Ovary (tissue), 9 donors: ENCODE measurements around the gene VPS35L. TPM values are rescaled to one million over a fixed set of nuclear protein-coding genes. Genes with fewer than 3 reads are reported as not detected.
"Not testable (repeated sequence)": the region's sequence is repeated elsewhere in the genome, so short reads cannot be mapped to it uniquely, and the experiment has no call there.

Source experiments
- DNase-seq, 5 donors: peaks; one replicate each; pipeline ENCODE4 v3.0.0-alpha.2; 2019 to 2020
- H3K27ac ChIP-seq, 2 donors: fragments of 200-600 bp; one replicate each; pipeline versions ENCODE4 v1.5.1 to v1.8.0; 2019 to 2022
- H3K27me3 ChIP-seq: fragments of 200-600 bp; one replicate; pipeline ENCODE4 v1.8.0; 2022
- H3K36me3 ChIP-seq: fragments of 200-600 bp; sonication (generic); one replicate; pipeline ENCODE4 v1.5.1; 2019
- H3K4me1 ChIP-seq: one replicate; pipeline ENCODE4 v1.8.1; 2013; ENCODE audit warnings: mild to moderate bottlenecking, moderate library complexity; ENCODE audit not compliant: insufficient read depth
- H3K4me3 ChIP-seq: fragments of 200-600 bp; sonication (generic); one replicate; pipeline ENCODE4 v1.5.1; 2017
- H3K9me3 ChIP-seq, 2 donors: fragments of 200-600 bp in 1 of 2; sonication (generic) in 1 of 2; one replicate each; pipeline versions ENCODE4 v1.5.1 to v1.8.1; 2013 to 2019; ENCODE audit warnings: mild to moderate bottlenecking in 1 of 2, moderate library complexity in 1 of 2
- EP300 ChIP-seq: sonication (generic); formaldehyde crosslinking; IDR thresholded peaks from one replicate; pipeline ENCODE4 v1.6.1; 2017; ENCODE audit warnings: antibody characterized with exemption
- POLR2A ChIP-seq: fragments of 450-650 bp; IDR thresholded peaks from one replicate; pipeline ENCODE4 v1.6.1; 2017; ENCODE audit warnings: antibody characterized with exemption, mild to moderate bottlenecking, moderate library complexity
- WGBS, 3 donors: extraction: QIAGEN DNeasy Blood & Tissue Kit in 1 of 3; methylation state at CpG; one replicate each; pipeline versions ENCODE4 v1.1.5 to v1.1.7; 2013 to 2017; 5-methylcytosine and 5-hydroxymethylcytosine counted together
- intact Hi-C, 4 donors: fragments of 100-400 bp; cut with DNase I; formaldehyde crosslinking; loops; one replicate each; pipeline versions ENCODE4 v1.11.0 to v1.15.1; 2022 to 2023
- polyA plus RNA-seq, 2 donors: library from polyadenylated mRNA; stranded (reverse); fragments of 200-250 nt in 1 of 2; fragments of 350-450 nt in 1 of 2; fragmentation: Illumina TruSeq in 1 of 2; extraction: RNeasy Lipid Tissue Mini Kit (QIAGEN cat#74804) in 1 of 2; gene quantifications; one replicate each; pipeline ENCODE4 v1.2.3, GENCODE V29; 2013 to 2014
- total RNA-seq, 7 donors: library from RNA; depleted of rRNA in 2 of 7; stranded (reverse); fragments of >200 nt in 2 of 7; fragmentation: NEBNext Ultra II Directional in 3 of 7; extraction: Animal tissue kit (Norgen Biotek cat#: 25700) in 3 of 7; gene quantifications; one replicate each; pipeline versions ENCODE4 v1.1.0 to v1.2.4, GENCODE V29; 2016 to 2023
- TF ChIP-seq, protein P1 (sequence below), 3 donors: fragments of 450-650 bp in 2 of 3; fragments of 200-600 bp in 1 of 3; IDR thresholded peaks; one replicate each; pipeline versions ENCODE4 v1.5.1 to v1.8.0; 2016 to 2022; ENCODE audit warnings: antibody characterized with exemption in 3 of 3, mild to moderate bottlenecking in 1 of 3
- donor health status: DM: no; HTN: no; CAD: no; lungs with moderate emphysema.
- donor health status: DM: no; HTN: no; CAD: no.
- donor health status: Bipolar disorder and iron deficiency.
- donor health status: DM: yes; HTN: yes; CAD: no.
- donor health status: DM: no; HTN: no; CAD: no.
- donor health status: DM: yes; HTN: yes; CAD: no.

VPS35L gene
- total and polyA plus RNA-seq, 9 donors = 28.6 to 69.6 (median 50.7) TPM

- no peaks in the 10 kb centered on the region for H3K27me3 ChIP-seq
- TF ChIP-seq, protein P1, sequence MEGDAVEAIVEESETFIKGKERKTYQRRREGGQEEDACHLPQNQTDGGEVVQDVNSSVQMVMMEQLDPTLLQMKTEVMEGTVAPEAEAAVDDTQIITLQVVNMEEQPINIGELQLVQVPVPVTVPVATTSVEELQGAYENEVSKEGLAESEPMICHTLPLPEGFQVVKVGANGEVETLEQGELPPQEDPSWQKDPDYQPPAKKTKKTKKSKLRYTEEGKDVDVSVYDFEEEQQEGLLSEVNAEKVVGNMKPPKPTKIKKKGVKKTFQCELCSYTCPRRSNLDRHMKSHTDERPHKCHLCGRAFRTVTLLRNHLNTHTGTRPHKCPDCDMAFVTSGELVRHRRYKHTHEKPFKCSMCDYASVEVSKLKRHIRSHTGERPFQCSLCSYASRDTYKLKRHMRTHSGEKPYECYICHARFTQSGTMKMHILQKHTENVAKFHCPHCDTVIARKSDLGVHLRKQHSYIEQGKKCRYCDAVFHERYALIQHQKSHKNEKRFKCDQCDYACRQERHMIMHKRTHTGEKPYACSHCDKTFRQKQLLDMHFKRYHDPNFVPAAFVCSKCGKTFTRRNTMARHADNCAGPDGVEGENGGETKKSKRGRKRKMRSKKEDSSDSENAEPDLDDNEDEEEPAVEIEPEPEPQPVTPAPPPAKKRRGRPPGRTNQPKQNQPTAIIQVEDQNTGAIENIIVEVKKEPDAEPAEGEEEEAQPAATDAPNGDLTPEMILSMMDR (IDR thresholded peaks at IDR 0.05) = no peak
- no peak for TF ChIP-seq EP300
- TF ChIP-seq POLR2A = no peak
- H3K4me1 ChIP-seq = no peaks in the 10 kb centered on the region
- intact Hi-C loops = no loop called here
- H3K9me3 ChIP-seq = no peaks in the 10 kb centered on the region
- no peaks in the 10 kb centered on the region for H3K36me3 ChIP-seq
- DNase-seq = no peak
- 64 to 72% (median 67%) methylated on average over 3 of the region's 3 CpGs for WGBS, 3 donors
- no peak overlapping the region for H3K27ac ChIP-seq
- no peak overlapping the region for H3K4me3 ChIP-seq
Observed at GRCh38 chr16:19542138-19542821, 13.2 kb upstream of the VPS35L start.

- H3K9me3 ChIP-seq, H3K27ac ChIP-seq, intact Hi-C loops, H3K27me3 ChIP-seq, H3K36me3 ChIP-seq, DNase-seq, H3K4me3 ChIP-seq, H3K4me1 ChIP-seq: not testable (repeated sequence)
- 78 to 86% (median 83%) methylated on average over 10 of the region's 10 CpGs for WGBS, 3 donors
Observed at GRCh38 chr16:19543278-19543996, 12.1 kb upstream of the VPS35L start.

GRCh38 chr16:19548144-19548543 lies 7.4 kb upstream of the VPS35L start:
- no peaks in the 10 kb centered on the region for H3K27me3 ChIP-seq
- H3K9me3 ChIP-seq = no peaks in the 10 kb centered on the region
- intact Hi-C loops = no loop called here
- H3K4me3 ChIP-seq = no peak overlapping the region
- TF ChIP-seq EP300 = no peak
- TF ChIP-seq, protein P1 (IDR thresholded peaks at IDR 0.05) = no peak
- TF ChIP-seq POLR2A = no peak
- H3K36me3 ChIP-seq = no peaks in the 10 kb centered on the region
- no peak for DNase-seq
- WGBS, 3 donors = 94 to 97% (median 96%) methylated on average over 3 of the region's 3 CpGs
- H3K27ac ChIP-seq = no peak overlapping the region
- no peaks in the 10 kb centered on the region for H3K4me1 ChIP-seq

DNA sequence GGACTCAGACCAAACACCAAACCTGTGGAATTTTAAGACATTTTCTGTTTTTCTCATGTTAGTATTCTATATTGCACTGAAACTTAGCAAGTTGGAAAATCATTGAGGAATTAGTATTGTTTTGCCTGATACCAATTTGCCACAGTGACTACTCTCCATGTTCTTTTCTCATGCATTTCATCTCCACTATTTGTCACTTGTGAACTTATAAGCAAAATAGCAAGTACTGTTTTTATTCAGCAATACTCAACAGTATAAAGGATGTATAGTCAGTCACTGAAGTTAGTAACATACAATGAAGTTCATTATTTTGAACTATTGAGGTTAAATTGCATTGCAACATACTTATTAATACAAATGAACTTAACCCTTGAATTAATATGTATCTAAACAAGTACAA lies 5.8 kb upstream of the VPS35L start:
- intact Hi-C loops = no loop called here
- no peaks in the 10 kb centered on the region for H3K4me1 ChIP-seq
- H3K27me3 ChIP-seq = no peaks in the 10 kb centered on the region
- H3K9me3 ChIP-seq = no peaks in the 10 kb centered on the region
- TF ChIP-seq, protein P1 (IDR thresholded peaks at IDR 0.05) = no peak
- TF ChIP-seq EP300 (no peak), POLR2A (no peak)
- no peak for DNase-seq
- H3K4me3 ChIP-seq = no peak overlapping the region
- H3K27ac ChIP-seq = no peak overlapping the region
- H3K36me3 ChIP-seq = no peaks in the 10 kb centered on the region
